GM18508 (cell line): ENCODE measurements around the gene FIBCD1.

ENCODE experiments used
- ATAC-seq: cut with Tn5 transposase; IDR thresholded peaks from one replicate; pipeline ENCODE4 v1.9.1; 2021; ENCODE audit warnings: moderate number of reproducible peaks; ENCODE audit not compliant: insufficient read depth, unreplicated experiment

The FIBCD1 gene

DNA sequence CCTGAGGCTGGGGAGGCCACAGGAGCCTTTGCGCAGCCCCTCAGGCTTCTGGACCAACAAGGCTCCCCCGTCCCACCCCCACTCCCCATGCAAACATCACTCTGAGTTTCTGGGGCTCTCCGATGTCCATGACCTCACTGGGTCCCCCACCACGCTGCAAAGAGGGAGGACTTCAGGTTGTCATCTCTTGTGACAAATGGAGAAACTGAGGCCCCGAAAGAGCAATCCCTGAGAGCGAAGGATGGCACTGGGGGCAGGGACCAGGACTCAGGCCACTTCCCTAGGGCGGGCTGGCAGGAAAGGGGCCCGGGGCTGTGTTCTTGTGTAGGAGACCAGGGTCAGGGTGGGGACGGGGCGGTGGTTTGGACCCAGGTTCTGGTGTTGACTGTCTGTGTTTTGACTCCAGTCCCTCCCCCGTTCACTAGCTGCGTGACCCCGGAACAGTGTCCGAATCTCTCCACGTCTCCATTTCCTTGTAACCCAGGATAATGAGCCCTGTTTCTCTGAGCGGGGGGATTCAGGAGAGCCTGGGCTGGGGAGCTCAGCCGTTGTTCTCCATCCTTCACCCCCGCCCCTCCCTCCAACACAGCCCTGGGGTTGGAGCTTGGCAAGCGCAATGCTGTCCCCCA, 13.9 kb downstream of the FIBCD1 start:
- ATAC-seq, result no peak

DNA sequence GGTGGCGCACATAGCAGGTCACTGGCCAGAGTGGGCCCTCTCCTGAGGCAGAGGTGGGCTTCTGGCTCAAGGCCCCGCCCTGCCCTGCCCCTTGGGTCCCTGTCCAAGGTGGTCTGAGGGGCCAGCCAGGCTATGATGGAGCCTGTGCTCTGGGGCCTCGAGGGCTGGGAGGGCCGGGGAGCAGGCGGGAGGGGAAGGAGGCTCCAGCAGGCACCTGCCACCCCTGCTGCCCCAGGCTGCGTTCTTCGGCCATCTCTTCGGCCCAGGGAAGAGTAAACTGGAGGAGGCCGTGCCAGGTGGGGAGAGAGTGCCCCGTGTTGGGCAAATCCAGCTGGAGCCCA, 14.6 kb downstream of the FIBCD1 start:
- ATAC-seq, result no peak

GRCh38 chr9:130923611-130924447, 15.2 kb downstream of the FIBCD1 start:
- no peak for ATAC-seq

DNA sequence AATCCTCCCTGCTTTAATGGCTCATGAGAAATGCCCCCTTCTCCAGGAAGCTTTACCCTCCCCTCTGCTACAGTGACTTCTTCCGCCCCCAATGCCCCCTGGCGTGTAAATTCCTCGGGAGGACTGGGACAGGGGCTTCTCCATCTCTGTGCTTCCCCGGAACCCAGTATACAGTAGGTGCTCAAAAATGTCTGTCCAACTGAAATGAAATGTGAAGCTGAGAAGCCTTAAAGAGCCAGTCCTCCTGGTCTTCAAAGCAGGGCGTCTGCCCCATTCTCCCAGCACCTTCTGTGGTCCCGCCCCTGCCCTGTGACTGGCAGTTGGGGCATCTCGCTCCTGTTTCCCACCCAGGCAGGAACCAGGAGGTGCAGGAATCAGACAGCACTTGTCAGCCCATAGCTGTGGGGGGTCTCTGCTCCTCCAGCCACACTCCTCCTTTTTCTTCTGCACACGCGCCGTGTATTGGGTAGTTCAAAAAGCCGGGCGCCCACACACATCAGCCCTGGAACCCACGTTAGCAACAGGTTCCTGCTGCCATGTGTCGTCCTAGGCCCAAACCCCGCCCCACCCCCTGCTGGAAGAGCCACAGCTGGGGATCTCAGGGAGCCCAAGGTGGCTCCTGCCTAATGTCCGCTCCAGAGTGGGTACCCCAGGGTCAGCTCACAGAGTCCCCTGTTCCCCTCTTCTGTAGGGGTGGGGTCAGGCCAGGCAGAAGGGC, 16.0 kb downstream of the FIBCD1 start:
- ATAC-seq, result no peak

DNA sequence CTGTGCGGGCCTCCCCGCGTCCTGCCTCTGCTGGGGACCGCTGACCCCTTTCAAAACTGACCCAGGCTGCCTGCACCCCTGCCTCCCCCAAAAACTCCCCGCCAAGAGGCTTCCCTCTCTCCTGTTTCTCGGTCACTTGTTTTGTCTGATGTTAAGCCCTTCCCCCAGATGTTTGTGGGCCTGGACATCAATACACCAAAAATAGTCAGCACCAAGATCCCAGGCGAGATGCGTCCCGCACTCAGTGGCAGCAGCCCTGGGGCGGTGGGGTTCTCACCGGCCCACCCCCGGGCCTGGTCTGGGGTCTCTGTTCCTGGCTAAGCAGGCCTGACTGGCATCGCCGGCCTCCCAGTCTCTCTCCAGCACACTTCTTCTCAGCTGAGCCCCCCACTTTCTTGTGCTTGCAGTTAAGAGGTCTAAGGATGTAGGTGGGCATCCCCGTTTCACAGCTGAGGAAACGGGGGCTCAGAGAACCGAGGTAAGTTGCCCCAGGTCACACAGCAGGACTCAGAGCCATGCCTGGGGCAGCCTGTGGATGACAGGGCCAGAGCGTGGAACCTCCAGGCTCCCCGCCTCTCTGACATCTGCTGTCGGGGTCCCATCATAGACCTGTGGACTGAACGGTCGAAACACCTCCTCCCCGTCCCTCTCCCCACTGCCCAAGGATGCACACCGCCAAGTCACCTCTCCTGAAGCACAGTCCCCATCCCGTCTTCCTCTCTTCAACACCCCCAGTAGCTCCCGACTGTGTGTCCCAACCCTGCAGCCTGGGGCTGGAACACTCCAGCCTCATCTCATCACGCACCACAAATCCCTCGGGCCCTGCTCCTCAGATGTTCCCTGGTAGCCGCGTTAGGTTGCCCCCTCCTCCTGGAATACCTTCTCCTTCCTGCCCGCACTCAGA, 16.8 kb downstream of the FIBCD1 start:
- no peak for ATAC-seq

- ATAC-seq, result no peak
These were observed 17.6 kb downstream of the FIBCD1 start for GRCh38 chr9:130921300-130921988.

DNA sequence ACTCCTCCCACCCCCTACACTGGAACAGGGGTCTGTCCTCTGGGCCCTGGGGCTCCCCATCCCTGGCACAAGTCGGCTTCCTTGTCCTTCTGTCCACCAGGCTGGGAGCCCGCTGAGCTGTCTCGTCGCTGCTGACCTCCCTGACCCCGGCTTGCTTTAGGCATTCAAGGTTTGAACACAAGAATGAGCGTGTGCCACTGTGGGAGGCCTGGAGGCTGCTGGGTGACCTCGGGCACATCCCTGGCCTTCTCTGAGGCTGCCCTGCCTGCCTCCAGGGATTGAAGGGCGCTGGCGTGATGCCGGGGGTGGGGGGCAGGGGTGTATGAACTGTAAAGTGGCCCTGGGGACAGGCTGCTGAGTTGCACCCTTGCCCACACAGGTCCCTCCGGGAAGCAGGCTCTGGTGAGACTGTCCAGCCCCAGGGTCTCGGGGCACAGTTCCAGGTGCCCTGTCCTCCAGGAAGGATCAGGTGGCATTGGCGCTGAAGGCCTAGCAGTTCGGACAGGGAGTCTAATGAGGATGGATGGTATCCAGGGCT, 18.2 kb downstream of the FIBCD1 start:
- no peak for ATAC-seq

DNA sequence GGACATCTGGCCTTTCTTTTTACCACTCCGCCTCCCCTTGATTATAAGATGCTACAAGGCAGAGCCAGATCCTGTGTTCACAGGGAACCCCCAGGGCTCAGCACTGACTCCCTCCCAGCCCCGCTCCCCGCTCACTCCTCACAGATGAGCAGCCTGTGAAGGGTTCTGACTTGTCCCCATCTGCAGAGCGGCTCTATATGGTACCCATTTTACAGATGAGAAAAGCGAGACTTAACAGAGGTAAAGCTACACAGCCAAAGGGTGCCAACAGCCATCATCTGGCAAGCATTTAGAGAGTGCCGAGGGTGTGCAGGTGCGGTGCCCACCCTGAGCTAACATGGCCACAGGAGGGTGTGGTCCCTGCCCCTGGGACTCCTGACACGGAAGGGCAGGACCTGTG, 18.8 kb downstream of the FIBCD1 start:
- ATAC-seq, result no peak

GRCh38 chr9:130919559-130920145, 19.4 kb downstream of the FIBCD1 start:
- ATAC-seq, result no peak

DNA sequence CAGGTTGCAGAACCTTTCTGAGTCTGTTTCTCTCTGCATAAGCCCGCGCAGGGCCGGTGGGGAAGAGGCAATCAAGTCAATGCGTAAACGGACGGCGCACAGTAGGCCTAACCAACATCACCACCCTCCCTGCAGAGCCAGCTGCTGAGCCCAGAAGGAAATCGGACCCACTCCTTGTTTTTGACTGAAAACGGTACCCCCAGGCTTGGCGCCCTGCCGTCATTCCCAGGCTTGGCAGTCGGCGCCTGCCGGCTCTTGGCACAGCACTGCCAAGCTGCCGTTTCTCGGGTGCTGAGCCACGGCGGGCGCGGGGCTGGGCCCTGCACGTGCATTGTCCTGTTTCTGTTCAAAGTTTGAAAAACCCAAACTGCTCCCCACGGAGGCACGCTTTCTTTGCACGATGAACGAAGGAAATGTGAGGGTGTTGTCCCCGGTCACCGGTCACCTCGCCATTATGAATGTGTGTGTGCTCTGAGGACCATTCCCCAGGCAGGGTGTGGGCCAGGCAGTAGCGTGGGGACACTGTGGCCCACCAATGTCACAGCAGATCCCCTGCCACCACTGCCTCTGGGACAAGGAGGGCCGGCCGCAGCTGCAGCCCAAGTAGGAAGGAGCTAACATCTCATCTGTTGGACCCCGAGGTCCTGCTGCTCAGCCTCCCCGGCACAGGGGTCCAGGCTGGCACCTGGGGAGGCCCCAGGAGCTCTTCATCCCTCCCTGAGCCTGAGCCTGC, 20.1 kb downstream of the FIBCD1 start:
- no peak for ATAC-seq

- no peak for ATAC-seq
These were observed 20.8 kb downstream of the FIBCD1 start for GRCh38 chr9:130918101-130918825.

DNA sequence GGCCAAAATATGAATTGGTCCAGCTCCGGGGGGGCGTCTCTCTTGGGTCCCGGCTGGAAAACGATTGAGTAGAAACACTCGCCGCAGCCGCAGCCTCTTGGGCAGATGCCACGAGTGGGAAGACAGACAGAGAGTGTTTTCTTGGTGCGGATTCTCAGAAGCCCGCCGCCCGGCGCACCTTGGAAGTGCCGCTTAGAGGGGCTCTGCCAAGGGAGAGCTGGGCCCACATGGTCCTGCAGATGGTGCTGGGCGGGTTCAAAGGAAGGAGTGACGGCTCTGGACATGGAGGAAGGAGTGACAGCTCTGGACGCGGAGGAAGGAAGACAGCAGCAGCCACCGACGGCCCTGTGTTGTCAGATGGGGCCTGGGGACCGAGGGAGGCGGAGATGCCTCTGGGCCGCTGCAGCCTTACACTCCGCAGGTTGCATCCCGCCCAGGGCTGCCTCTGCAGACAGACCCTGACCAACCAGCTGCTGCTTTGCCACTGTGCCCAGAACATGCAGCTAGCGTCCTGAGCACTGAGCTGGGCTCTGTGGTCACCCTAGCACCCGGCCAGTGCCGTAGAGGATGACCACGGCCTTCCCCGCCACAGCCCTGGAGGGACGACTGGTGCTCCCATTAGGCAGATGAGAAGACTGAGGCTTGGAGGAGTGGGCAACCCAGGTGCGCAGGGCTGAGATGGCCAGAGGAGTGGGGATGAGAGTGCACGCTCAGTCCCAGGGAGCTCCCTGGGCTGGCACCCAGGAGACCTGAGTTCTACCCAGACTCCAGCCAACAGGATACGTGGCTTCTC, 21.7 kb downstream of the FIBCD1 start:
- no peak for ATAC-seq

DNA sequence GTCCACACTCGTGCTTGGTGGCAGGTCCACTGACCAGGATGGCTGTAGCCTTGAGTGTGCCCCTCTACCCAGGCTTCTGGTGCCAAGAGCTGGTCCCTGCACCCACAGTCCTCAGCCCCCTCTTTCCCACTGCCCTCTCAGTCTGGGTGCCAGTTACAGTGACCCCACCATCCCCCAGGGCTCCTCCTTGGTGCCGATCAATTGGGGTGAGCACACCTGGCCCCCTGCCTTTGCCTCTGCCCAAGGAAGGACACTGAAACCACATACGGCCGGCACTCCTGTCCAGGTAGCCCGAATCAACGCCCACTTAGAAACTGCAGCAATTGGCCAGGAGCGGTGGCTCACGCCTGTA, 24.0 kb downstream of the FIBCD1 start:
- ATAC-seq, result no peak

DNA sequence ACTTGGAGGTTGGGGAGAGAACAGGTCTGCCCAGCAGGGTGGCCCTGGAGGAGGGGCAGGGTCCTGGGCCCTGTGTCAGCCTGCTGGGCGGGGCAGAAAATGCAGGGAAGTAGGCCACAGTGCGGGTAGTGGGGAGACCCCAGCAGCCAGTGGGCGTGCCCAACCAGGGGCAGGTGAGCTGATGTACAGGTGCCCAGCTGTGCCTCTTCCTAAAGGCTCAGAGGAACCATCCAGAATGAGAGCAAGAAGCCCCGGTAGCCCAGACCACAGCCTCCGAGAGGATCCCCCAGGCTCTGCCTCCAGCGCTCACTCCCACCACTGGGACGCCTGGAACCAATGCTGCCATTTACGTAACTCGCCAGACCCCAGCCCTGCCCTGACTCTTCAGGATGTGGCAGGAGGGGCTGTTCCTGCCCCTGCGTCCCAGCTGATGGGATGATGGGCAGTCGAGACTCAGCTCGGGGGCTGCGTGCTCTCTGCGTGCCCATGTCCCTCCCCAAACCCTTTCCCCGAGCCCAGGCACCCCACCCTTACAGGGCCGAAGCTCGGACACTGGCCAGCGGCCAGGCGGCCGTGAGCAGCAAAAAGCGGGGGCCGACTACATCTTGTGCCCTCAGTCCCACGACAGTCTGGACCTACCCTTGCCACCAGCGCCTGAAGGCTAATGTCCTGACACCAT, 24.5 kb downstream of the FIBCD1 start:
- no peak for ATAC-seq

DNA sequence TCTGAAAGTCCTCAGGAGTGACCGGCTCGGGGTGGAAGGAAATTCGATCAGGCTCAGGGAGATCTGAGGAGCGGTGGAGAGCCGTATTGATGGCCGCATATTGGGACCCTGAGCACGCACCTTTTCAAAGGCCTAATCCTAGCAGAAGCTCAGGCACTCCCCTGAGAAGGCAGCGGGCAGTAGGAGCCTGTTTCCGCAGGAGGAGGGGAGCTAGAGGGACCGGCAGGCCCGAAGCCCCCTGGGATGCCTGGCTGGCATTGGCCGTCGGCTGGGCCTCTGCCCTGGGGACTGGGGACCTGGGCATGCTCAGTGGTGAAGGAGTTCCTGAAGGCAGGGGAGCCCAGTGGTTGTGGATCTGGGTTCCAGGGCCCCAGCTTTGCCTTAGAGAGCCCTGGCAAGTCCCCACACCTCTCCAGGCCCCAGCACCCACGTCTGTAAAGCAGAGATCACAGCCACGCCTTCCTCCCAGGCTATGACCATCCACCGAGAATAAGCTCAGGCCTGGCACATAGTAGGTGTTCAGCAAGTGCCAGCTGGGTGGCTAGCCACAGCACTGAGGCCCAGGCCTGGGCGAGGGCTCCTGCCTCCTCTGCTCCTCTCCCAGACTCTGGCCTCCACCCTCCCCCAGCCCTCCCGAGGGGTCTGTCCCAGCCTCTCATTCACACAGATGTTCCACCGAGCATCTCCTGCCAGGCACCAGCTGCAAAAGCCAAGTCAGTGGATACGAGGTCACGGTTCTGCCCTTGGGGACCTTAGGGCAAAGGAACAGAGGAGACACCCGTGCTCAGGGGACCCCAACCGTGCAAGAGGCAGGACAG, 25.2 kb downstream of the FIBCD1 start:
- no peak for ATAC-seq
